Left renal pelvis (tissue), 4 donors: ENCODE measurements around the gene LRRC8D. TPM values are rescaled to one million over a fixed set of nuclear protein-coding genes. Genes with fewer than 3 reads are reported as not detected.

ENCODE experiments used
- DNase-seq, 4 donors: peaks; one replicate each; pipeline ENCODE4 v3.0.0-alpha.2; 2013; ENCODE audit warnings: low read depth in 4 of 4, low spot score in 3 of 4
- polyA plus RNA-seq, 4 donors: library from polyadenylated mRNA; unstranded; fragments of 120-200 nt; gene quantifications; one replicate each; pipeline ENCODE4 v1.2.1, GENCODE V29; 2013; ENCODE audit not compliant: insufficient read length in 4 of 4

LRRC8D gene
- polyA plus RNA-seq, 4 donors: 20.7 to 44.1 (median 38.2) TPM

DNA sequence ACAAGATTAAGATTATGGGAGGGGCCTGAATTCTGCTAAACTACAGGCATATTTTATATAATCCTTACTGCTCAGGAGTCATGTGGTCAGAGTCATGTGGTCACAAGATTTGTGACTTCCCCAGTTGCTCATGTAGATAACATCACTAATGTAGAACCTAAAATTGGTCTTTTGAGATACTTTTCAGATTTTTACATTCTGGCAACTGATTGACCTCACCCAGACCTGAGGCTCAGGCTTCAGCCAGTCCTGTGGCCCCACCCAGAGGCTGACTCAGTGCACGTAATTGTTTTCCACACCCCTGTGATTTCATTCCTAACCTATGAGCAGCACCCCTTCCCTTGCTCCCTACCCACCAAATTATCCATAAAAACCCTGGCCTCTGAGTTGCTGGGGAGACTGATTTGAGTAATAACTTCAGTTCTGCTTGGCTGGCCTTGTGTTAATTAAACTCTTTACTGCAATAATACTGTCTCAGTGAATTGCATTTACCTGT, 132.3 kb downstream of the LRRC8D start:
- DNase-seq: peak in 1 of 4 donors; percentile 30

DNA sequence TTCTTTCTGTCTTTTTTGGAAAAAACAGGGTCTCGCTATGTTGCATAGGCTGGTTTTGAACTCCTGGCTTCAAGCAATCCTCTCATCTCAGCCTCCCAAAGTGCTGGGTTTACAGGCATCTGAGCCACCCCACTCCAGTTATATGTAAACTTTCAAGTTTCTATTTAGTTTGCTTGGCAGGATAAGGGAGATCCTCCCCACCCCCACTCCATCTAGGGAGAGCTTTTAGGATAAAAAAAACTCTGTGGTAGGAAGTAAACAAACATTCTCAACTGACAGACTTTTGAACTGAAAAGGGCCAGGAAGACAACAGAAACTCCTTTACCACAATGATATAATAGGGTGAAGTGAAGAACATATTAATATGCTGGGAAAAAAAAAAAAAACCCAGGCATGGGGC, 133.1 kb downstream of the LRRC8D start:
- no peak for DNase-seq

DNA sequence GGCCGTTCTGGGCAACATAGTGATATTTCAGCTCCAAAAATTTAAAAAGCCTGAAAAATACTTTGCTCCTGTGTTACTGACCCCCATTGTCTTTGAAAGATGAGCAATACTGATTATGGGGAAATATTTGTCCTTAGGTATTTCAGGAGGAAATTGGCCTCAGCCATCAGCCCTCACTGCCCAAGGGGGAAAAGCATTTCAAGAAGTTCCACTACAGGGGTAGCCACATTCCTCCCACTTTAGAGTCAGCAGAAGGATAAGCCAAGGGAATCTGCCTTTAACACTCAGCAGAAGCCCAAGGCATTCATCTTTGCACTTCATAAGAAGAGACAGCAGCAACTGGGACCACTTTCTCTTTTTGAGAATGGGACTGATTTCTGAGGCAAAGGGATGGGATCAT, 133.6 kb downstream of the LRRC8D start:
- DNase-seq: no peak

DNA sequence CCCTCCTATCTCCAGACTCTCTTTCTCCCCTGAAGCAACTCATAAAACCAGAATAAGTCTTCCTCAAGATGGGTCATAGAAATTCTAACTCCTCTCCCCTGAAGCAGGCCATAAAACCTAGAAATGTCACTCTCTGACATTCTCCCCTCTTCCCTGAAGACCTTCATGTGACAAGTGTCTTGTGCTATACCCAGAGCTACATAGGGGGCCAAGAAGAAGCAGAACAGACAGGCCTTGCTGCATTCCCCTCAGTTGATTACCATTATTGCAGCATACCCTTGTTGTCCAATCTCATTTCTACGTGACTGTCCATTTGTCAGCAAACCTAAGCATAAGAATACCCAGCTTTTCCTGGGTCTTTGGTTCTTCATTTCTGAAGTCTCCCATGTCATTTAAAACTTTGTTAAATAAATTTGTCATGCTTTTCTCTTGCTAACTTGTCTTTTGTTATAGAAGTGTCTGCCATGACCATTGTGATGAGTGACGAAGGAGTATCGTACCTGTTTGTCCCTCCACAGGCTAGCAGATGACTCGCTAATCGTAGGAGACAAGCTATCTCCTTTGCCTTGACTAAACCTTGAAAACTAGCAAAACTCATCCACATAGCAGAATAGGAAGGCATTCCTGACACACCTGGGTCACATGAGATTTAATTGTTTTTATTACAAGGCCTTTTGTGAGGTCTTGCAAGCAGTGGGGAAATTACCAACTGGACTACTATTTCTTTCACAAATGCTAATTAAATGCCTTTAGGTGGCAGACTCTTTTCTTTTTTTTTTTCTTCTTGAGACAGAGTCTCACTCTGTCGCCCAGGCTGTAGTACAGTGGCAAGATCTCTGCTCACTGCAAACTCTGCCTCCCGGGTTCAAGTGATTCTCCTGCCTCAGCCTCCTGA, 134.7 kb downstream of the LRRC8D start:
- DNase-seq: no peak

DNA sequence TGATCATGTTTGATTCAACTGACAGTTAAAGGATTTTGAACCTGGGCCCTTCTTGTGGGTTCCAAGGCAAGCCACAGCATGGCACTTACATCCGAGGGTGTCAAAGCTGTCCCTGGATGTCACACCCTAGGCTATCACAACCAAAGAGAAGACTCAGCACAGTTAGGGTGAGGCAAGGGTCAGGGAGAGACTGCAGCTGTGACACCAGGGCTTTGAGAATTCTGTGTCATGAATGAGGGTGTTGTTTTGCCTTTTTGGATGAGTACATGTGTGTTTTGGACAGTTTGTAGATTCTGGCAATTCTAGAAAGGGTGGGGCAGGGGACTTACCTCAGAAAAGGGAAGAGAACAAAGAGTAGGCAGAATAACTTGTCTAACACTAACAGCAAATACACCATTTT, 136.3 kb downstream of the LRRC8D start:
- DNase-seq: no peak

DNA sequence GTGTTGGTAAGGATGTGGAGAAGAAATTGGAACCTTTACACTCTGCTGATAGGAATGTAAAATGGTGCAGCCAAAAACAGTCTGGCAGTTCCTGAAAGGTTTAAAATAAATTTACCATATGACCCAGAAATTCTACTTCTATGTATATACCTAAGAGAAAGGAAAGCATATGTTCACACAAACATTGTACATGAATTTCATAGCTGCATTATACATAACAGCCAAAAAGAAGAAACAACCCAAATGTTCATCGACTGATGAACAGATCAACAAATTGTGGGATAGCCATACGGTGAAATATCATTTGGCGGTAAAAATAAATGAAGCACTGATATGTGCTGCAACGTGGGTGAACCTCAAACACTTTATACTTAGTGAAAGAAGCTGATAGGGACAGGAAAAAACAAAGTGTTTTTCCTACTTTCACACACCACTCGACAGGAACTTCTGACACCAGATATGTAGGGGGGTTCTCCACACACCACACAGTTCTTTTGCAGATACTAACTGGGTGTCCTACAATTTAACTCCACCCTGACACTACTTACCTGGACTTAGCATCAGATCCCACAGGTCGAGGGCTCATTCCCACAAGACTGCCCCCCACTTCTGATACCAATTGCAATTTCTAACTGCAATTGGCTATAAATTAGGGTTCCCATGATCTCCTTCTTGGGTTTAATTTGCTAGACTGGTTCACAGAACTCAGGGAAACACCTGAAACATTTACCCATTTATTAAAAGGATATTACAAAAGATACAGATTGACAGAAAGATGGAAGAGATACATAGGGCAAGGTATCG, 138.2 kb downstream of the LRRC8D start:
- no peak for DNase-seq

DNA sequence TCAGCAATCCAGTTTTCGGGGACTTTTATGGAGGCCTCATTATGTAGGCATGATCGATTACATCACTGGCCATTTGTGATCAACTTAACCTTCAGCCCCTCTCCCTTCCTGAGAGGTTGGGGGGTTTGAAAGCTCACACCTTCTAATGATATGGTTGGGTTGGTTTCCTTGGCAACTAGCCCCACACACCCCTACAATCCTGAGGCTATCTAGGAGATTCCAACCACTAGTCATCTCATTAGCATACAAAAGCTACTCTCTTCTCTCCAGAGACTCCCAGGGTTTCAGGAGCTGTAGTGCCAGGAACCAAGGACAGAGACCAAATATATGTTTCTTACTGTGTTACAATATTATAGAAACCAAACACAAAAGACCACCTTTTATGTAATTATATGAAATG, 138.9 kb downstream of the LRRC8D start:
- no peak for DNase-seq

DNA sequence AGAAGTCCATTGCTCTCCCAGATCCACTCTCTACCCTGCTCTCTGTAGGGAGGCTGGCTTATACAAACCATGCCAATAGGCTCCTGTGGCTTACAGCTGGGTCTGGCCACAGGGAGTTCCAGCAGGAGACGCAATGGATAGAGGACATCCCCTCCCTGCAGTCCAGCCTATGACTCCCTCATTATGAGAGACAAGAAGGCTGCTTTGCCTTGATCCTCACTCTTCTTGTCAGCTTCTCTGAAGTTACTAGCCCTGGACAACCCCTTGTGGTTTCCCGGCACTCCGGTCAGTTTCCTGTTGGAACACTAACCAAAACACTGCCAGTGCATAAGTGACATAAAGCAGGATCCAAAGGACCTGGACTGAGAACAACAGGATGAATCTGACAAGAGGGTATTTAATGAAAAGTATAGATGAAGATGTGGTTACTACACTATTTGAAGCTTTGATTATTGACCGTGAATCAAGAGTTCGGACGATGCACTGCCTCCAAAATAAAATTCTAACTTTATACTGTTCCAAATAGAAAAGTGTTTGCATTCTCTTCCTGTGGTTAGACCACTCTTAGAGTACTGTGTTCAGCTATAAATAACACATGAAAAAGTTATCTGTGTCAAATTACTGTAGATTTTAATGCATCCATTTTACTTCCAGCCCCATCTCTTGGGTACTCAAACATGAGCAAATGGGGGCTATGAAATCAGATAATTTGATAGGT, 141.4 kb downstream of the LRRC8D start:
- no peak for DNase-seq

DNA sequence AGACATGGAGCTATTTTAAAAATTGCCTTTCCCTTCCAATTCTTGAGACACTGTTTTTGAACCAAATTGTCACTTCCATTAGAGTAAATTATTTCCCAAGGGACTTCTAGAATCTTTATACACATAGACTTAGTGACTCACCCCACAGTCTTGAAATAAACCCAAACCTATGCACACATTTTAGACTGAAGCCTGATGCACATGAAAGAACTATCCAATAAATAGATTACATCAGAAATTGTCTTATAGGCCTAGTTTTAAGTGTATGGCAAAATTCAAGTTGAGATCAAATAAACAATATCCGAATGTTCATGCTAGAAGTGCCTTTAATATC, 141.9 kb downstream of the LRRC8D start:
- no peak for DNase-seq

DNA sequence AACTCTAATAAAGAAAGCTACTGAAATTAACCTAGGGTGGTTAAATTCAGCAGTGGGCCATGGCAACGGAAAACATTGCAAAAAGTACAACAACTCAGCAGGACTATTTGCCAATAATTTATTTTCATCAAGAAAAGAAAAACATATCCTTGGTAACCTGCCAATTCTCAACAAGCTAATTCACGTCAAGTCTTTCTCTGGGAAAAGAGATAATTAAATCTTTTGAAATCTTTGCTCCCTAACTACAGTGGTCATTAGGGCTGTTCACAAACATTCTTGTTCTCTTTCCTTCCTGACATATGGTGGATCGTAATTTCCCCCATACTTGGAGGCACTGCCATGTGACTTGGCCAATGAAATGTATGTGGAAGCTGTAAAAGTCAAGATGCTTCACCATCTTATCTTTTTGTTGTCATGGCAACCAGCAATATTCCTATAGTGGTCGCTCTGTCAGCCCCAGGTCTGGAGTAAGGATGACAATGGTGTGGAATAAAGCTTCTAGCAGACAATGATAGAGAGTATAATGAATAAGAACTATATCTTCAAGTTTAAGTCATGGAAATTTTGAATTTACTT, 144.4 kb downstream of the LRRC8D start:
- no peak for DNase-seq

DNA sequence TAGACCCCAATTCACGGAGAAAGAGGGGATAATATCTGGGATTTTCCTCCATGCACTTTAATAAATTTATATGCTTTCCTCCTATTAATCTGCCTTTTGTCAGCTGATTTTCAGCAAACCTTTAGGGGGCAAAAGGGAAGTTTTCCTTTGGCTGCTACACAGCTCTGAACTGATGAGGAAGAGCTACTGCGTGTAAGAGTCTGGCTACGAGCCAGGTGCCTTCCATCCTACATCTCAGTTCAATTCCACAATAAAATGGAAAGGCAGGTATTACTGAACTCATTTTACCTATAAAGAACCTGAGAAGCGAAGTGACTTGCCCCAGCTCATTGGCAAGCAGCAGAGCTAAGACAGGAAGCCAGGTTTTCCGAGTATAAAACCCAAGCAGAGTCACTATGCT, 145.8 kb downstream of the LRRC8D start:
- no peak for DNase-seq

DNA sequence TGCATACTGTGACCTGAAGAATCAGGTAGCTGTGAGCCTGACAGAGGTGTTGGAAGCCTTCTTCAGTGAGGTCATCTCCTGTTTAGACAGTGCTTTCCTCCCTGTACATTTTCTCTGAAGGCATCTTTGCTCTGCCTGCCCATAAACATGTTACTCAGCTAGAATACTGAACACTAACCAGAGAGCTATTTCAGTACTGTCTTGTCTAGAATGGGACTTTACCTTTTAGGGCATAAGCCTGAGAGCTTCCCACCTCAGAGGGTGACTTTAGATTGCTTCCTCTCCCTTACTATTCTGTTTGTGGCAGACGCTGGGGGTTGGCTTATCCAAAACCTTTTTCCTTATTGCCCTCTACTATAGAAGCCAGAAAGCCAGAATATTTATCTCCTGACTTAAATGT, 150.8 kb downstream of the LRRC8D start:
- DNase-seq: no peak

DNA sequence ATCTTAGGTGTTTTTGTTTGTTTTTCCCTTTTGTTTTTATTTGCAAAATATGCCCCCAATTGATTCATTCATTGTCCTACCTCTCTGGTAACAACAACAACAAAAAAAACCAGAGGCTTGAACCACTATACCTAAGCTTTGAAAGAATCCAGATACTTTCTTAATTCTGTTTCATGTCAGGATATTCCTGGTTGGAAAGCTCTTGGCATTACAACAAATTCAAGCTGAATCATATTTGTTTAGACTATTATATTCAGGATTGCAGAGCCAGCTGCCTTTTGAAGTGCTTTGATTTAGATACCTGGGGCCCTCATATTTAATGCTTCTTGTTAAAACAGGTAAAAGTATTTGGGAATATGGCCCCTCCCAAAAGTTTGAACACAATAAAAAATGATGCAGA, 151.2 kb downstream of the LRRC8D start:
- DNase-seq: no peak

DNA sequence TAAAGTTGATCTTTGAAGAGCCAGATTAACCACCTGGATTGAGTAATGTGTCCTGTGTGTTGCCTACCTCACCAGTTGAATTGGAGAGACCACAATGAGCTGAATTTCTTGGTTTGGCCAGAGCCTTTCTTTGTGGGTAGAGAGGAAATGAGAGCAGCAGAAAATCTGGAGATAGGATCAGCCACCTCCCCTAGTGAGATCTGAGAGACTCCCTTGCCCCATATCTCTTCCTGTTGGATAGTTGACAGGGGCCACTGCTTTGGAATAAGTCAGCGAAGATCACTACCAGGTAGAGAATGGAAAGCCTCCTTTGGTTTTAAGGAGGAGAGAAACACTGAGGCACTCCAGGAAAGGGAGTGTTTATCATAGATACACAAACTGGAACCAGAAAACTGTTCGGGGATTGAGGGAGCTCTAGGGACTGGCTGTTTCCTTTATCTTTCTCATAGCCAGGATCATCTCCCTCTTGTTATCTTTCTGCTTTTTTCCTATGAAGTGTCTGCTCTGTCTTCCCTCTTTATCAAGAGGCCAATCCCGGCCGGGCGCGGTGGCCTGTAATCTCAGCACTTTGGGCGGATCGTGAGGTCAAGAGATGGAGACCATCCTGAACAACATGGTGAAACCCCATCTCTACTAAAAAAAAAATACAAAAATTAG, 152.8 kb downstream of the LRRC8D start:
- no peak for DNase-seq

DNA sequence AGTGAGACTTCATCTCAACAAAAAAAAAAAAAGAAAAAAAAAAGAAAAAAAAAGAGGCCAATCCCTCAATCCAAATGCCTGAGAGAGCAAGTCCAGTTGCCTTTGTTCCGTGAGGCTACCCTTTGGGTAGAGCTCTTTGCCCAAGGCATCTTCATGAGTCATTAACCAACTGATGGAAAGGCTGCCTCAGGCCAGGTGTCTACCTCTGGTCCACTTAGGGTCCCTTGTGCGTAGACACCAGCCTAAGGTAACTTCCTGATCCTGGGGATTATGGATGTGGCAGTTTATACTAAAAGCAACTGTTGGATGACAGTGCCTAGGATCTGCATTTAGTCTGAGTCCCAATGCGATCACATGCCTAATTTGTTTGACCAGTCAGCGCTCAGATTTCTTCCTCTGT, 153.4 kb downstream of the LRRC8D start:
- no peak for DNase-seq

DNA sequence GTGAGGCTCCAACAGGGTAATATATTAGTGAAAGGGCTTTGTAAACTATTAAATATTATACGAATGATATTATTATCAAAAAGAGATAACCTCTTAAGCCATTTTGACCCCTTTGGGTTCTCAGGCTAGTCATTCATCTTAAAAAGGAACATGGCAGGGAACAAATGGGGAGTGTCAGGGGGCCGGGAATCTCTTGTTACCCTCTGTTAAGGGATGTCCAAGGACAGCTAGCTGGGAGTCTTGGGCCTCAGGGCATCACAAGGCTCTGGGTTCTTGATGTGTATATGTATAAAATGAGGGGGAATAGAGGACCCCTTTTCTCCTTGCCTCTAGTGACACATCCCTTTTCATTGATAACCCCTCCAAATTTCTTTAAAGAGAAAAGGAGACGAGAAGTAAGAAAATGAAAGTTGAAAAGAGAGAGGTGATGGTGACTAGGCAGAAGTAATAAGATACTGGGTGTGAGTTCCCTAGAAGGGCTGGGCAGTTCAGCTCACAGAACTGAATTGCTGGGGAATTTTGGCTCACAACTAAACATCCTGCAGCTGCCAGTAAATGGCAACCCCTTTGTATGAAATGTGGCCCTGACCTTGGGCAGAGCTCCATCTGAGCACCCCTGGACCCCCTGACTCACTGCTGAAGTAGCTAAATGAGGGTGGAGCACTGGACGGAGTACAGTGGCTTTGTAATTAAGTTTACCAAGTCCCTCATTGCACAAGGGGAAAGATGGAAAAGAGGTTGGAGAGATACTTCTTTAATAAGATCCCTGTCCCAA, 154.1 kb downstream of the LRRC8D start:
- DNase-seq: no peak

DNA sequence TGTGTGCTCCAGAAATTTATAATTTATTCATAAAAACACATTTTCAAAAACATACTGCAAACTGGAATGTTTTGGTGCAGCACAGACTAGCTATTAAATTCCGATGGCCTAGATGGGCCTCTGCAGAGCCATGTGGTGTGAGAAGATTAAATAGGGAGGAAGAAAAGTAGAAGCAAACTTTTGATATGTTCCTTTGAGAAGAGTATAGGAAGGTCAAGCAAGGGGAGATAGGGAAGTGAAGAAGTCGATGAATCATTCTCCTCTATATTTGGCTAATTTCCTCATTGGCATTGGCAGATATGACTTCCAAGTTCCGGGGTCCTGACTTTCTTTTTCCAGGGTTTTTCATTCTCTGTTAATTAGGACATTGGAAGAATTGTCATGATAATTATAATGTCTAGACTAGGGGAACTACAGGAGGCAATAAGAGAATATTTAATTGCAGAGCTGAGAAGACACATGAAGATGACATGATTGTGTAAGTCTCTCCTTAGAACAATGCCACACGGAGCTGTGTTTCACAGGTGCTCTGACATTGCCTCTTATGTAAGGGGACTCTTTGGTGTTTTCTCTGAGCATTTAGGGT, 154.8 kb downstream of the LRRC8D start:
- DNase-seq: no peak

DNA sequence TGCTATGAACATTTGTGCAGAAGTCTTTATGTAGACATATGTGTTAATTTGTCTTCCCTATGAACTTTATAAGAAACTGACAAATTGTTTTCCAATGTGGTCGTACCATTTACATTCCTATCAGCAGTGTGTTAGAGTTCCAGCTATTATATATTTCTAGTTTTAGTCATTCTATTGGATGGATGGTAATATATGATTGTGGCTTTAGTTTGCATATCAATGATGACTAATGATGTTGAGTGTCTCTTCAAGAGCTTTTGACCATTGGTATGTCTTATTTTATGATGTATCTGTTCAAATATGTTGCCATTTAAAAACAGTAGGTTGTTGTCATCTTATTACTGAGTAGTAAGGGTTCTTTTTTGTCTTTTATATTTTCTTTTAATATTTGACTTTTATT, 157.9 kb downstream of the LRRC8D start:
- no peak for DNase-seq

DNA sequence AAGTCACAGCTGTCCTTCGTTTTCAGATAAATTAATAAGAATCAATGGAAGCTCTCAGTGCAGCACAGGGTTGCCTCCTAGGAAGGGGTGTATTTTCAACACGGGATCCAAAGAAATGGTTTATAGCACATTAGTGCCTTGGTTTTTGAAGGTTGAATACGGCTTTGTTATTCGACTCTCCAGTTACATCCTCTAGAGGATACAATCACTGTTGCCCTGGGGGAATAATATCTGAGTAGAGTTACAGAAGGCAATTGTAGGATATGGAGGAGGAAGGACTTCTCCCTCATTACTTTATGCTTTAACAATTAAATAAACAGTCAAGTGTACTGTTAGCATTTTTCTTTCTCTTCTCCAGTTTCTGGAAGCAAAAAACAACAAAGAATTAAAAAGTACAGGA, 159.8 kb downstream of the LRRC8D start:
- no peak for DNase-seq
